PFSK-1 (cell line): ENCODE measurements around the gene BCAT1.

ENCODE experiments used
- FOXP2 ChIP-seq: optimal IDR thresholded peaks from 2 replicates; pipeline ENCODE3; 2011; ENCODE audit warnings: borderline replicate concordance, control low read depth, inconsistent platforms; ENCODE audit not compliant: insufficient read depth; ENCODE audit errors: extremely low read length, extremely low read depth
- POLR2AphosphoS5 ChIP-seq: IDR thresholded peaks from 2 replicates; pipeline ENCODE4 v1.6.1; 2012; ENCODE audit warnings: low read depth, mild to moderate bottlenecking, control low read depth, low read length, moderate library complexity
- TAF1 ChIP-seq: IDR thresholded peaks from 2 replicates; pipeline ENCODE4 v1.6.1; 2012; ENCODE audit warnings: low read length, control low read depth, borderline replicate concordance; ENCODE audit not compliant: insufficient read depth

- TF ChIP-seq FOXP2 (no peak), TAF1 (no peak), POLR2AphosphoS5 (no peak)
Observed at GRCh38 chr12:24906141-24906540, 42.8 kb downstream of the BCAT1 start.
